Natural killer cell treated with Interleukin-12 subunit alpha and Interleukin-12 subunit beta and Interleukin-15 and Interleukin-18, amount 100 ng/mL, for 72 hours (primary cell): Measurements from ENCODE around the gene ZFHX2. TPM values are rescaled to one million over a fixed set of nuclear protein-coding genes. Genes with fewer than 3 reads are reported as not detected.
"Not testable (repeated sequence)": the region's sequence is repeated elsewhere in the genome, so short reads cannot be mapped to it uniquely, and the experiment has no call there.

Experiments
- ATAC-seq, 2 donors: fragments of 150-1000 bp; cut with Tn5 transposase in 1 of 2; sonication (Bioruptor Pico), chemical (Tn5 transposase) in 1 of 2; 2 replicates each; pipeline ENCODE4 v1.10.0; 2021
- DNase-seq: peaks from one replicate; pipeline ENCODE4 v3.0.0; 2022; ENCODE audit warnings: low spot score
- H3K27ac Mint-ChIP-seq, 2 donors: 1 replicate in 1 of 2; 2 replicates in 1 of 2; pipeline ENCODE4 v1.8.0; 2022; ENCODE audit warnings: mixed read lengths in 2 of 2, mild to moderate bottlenecking in 1 of 2, moderate library complexity in 1 of 2
- H3K27me3 Mint-ChIP-seq, 2 donors: 1 replicate in 1 of 2; 2 replicates in 1 of 2; pipeline ENCODE4 v1.8.0; 2022; ENCODE audit warnings: mixed read lengths in 2 of 2
- H3K36me3 Mint-ChIP-seq: one replicate; pipeline ENCODE4 v1.8.0; 2022; ENCODE audit warnings: mixed read lengths
- H3K4me1 Mint-ChIP-seq, 2 donors: 1 replicate in 1 of 2; 2 replicates in 1 of 2; pipeline ENCODE4 v1.8.0; 2022; ENCODE audit warnings: low read depth in 2 of 2, mixed read lengths in 2 of 2, mild to moderate bottlenecking in 1 of 2
- H3K4me3 Mint-ChIP-seq: one replicate; pipeline ENCODE4 v1.8.0; 2022; ENCODE audit warnings: mixed read lengths
- H3K9me3 Mint-ChIP-seq: 2 replicates; pipeline ENCODE4 v1.8.0; 2022; ENCODE audit warnings: mixed read lengths
- total RNA-seq, 2 donors: library from RNA; stranded (reverse); gene quantifications; one replicate each; pipeline ENCODE4 v1.2.3, GENCODE V29; 2022

Gene ZFHX2
- total RNA-seq, 2 donors from 2014 or later, result 2.8 to 4.9 TPM

DNA sequence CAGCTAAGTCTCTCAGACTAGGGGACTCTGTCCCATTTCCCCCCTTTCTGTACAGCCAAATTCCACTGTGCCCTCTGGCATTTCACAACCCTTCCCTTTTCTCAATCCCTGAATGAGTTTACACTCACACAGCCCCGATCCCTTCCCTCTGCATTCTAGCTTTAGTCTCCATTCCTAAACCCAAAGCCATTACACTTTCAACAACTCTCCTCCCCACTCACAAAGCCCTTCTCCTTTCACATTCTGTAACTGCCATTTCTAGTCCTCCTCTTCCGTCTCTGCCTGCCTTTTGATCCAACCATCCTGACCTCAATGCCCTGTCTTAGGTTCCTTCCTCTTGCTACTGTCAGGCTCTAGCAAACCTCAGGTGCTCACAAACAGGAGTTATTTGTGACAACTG is 3.6 kb downstream of the ZFHX2 start:
- H3K36me3 Mint-ChIP-seq, result no peaks in the 10 kb centered on the region
- DNase-seq (no peak), ATAC-seq (no peak)
- no peak overlapping the region for H3K4me3 Mint-ChIP-seq
- no peaks in the 10 kb centered on the region for H3K27me3 Mint-ChIP-seq
- no peaks in the 10 kb centered on the region for H3K9me3 Mint-ChIP-seq
- H3K27ac Mint-ChIP-seq, result no peak overlapping the region
- peaks cover 6 to 7% of the 10 kb centered on the region in 2 donors for H3K4me1 Mint-ChIP-seq

DNA sequence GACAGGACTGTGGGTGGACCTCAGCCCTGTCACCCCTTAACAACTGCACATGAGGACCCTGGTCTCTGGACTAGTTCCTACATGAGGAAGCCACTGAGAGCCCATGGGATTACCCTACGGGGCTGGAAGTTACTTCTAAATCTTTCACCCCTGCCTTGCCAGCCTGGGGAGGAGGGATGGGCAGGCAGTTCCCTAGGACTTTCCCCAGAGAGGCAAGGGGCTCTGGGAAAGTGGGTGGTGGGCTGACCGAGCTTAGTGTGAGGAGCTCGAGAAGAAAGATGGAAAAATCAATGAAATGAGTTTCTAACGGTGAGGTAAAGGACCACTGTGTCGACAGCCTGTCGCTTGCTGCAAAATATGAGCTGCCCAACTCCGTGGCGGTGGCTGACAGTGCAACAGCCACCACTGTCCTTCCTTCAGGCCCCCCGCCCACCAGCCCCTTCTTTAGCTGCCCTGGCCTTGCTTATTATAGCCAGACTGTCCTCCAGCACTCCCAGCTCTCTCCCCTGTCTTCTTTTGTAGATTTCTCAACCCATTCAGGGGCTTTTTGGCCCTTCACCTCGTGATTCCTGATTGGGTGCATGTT is 5.0 kb downstream of the ZFHX2 start:
- Mint-ChIP-seq H3K4me1 (peaks cover 0 to 4% of the 10 kb centered on the region in 2 donors), H3K36me3 (no peaks in the 10 kb centered on the region), H3K4me3 (no peak overlapping the region), H3K27ac (no peak overlapping the region), H3K9me3 (no peaks in the 10 kb centered on the region), H3K27me3 (no peaks in the 10 kb centered on the region)
- no peak for ATAC-seq
- no peak for DNase-seq

DNA sequence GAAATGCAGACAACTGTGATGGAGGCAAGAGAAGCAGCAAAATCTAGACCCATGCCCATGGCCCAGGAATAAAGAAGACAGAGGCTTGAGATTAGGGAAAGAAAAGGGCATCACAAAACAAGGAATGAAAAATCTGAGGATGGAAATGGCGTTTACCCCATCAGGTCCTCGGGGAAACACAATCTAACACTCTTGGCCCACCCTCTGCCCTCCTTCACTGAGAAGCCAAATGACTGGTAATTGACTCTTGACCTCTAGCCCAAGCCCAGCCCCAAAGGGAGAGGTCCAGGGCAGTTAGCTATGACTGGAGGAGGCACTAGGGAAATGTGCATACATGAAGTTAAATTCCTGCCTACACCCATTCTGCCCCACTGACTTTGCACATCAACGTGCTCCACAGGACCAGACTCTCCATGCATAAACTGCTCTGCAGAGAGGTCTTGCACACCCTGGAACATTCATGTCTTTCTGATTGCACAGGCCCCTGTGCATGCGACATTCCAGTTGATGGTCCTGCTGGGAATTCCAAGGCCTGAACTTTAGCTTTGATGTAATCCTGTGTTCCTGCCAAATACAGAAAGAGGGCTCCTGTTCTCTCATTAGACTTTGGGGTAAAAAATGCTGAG is 5.7 kb downstream of the ZFHX2 start:
- ATAC-seq, result no peak
- H3K36me3 Mint-ChIP-seq, result no peaks in the 10 kb centered on the region
- H3K27ac Mint-ChIP-seq, result no peak overlapping the region
- H3K9me3 Mint-ChIP-seq, result no peaks in the 10 kb centered on the region
- no peaks in the 10 kb centered on the region for H3K27me3 Mint-ChIP-seq
- peaks cover 0 to 4% of the 10 kb centered on the region in 2 donors for H3K4me1 Mint-ChIP-seq
- DNase-seq, result no peak
- no peak overlapping the region for H3K4me3 Mint-ChIP-seq

DNA sequence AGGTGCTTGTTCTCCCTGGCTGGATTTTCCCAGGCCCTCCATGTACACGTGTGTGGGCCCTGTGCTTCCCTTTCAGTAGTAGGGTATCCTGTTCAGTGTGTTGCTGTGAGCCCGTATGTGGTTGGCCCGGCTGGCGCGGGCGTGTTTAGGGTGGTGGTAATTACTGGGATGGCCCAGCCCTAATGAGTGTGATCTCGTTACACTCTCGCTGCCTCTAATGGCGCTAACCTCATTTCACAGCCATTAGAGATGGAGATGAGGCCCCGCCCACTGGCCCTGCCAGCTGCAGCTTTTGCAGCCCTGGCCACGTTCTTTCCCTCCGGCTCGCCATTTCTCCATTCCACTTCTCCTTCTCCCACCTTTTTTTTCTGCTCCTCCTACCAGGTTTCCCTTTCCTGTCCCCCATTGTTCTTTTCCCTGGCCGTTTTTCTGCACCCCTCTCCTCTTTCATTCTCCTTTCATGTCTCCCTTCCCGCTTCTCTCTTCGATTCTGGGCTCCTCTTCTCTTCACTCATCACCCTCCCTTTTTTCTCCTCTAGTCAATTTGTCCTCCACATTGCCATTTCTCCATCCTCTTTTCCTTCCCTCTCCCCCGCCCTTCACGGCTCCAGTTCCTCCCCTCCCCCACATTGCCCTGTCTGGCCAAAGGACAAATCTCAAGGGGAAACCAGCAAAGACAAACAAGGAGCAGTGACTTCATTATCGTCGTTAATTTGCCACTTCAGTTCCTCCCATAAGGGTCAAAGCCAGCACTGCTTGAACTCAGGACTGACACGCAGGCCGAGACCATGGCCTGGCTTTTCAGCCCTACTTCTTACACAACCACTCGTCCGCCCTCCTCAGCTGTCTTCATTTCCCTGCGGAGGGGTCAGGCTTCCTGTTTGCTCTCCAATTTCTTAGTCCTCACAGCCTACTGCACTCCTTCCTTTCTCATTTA is 6.8 kb downstream of the ZFHX2 start:
- Mint-ChIP-seq H3K27me3 (no peaks in the 10 kb centered on the region), H3K27ac (no peak overlapping the region), H3K4me3 (no peak overlapping the region), H3K9me3 (no peaks in the 10 kb centered on the region), H3K36me3 (no peaks in the 10 kb centered on the region), H3K4me1 (peaks cover 0 to 4% of the 10 kb centered on the region in 2 donors)
- ATAC-seq, result no peak
- DNase-seq, result no peak

DNA sequence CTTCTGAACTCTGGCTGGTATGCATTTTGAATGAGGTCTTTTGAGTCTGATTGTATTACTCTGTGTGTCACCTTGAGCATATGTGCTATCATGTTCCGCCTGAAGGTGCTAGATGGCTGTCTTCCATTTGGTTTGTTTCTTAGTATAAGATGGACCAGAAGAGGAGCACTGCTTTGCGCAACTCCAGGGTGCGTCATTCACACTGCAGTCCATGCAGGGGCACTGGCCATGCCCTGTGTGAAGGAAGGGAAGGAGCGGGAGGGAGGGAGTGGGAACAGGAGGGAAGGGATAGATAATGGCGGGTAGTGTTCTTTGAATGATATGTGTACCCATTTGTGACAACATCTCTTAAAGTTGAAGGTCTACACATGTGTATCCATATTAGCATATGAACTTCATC is 8.2 kb downstream of the ZFHX2 start:
- Mint-ChIP-seq H3K27ac (no peak overlapping the region), H3K9me3 (no peaks in the 10 kb centered on the region), H3K4me3 (no peak overlapping the region), H3K4me1 (peaks cover 0 to 6% of the 10 kb centered on the region in 2 donors), H3K36me3 (no peaks in the 10 kb centered on the region), H3K27me3 (no peaks in the 10 kb centered on the region)
- no peak for DNase-seq
- ATAC-seq, result no peak

DNA sequence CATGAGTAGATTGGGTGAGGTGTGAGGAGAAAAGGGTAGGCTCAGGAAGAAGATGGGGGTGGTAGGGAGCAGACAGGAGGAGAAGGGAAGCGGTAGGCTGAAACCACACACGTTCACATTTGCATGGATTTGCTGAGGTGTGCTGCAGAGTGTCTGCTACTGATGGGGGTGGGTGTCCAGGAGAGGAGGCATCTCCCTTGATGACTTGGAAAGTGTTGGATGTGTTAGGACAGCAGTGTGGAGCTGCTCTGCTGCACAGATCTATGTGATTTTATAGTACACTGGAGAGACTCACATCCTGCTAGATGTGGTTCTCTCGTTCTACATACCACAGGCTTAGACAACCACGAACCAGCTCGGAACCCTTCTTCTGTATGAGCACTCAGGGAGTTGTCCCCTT is 9.3 kb downstream of the ZFHX2 start:
- ATAC-seq (no peak), DNase-seq (no peak)
- H3K27me3 Mint-ChIP-seq, result no peaks in the 10 kb centered on the region
- peaks cover 0 to 6% of the 10 kb centered on the region in 2 donors for H3K4me1 Mint-ChIP-seq
- H3K36me3 Mint-ChIP-seq, result no peaks in the 10 kb centered on the region
- no peak overlapping the region for H3K4me3 Mint-ChIP-seq
- H3K9me3 Mint-ChIP-seq, result no peaks in the 10 kb centered on the region
- H3K27ac Mint-ChIP-seq, result no peak overlapping the region

DNA sequence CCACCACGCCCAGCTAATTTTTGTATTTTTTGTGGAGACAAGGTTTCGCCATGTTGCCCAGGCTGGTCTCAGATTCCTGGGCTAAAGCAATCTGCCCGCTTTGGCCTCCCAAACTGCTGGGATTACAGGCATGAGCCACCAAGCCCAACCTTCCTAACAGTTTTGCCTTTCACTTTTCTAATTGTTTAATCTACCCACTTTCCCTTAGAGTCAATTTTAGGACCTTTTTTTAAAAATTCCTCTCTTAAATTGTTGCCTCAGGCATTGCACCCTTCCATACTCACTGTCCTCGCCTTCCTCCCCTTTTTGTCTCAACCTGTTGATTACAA is 11.5 kb downstream of the ZFHX2 start:
- DNase-seq, result no peak
- no peaks in the 10 kb centered on the region for H3K36me3 Mint-ChIP-seq
- H3K27me3 Mint-ChIP-seq, result no peaks in the 10 kb centered on the region
- H3K27ac Mint-ChIP-seq, result no peak overlapping the region
- no peaks in the 10 kb centered on the region for H3K9me3 Mint-ChIP-seq
- no peak overlapping the region for H3K4me3 Mint-ChIP-seq
- no peak for ATAC-seq
- peaks cover 0 to 2% of the 10 kb centered on the region in 2 donors for H3K4me1 Mint-ChIP-seq

DNA sequence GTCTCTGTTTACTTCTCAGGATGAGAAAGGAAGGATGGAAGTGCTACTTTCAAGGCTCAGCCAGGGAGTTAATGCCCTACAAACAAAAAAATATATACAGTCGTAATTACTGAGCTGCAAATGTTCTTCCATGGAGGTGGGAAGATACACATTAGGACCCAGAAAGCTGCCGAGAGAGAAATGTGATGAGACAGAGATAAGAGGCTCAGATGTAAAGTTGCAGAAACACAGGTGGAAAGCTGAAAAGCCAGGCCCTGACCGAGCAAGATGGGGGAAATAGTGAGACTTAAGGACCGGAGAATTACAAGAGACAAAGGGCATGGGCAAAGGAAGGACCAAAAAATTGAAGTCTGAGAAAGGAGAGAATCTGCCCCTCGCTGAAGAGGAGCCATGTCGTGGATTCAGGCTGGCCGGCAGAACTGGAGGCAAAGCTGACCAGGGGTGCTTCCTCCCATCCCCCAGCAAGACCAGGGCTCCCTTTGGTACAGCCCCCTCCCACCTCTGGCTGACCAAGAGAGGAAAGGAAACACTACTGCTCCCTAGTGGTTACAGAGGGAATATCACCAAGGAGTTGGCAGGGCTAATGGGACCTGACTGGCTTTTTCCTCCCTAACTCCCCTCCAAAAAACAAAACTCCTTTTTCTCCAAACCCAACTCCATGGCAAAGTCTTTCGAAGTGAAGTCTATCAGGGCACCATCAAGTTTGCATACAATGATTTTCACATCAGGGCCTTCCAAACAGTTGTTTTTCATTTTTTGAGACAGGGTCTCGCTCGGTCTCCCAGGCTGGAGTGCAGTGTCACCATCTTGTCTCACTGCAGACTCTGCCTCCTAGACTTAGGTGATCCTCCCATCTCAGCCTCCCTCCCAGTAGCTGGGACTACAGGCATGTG is 12.1 kb downstream of the ZFHX2 start:
- no peaks in the 10 kb centered on the region for H3K9me3 Mint-ChIP-seq
- H3K27me3 Mint-ChIP-seq, result no peaks in the 10 kb centered on the region
- H3K36me3 Mint-ChIP-seq, result no peaks in the 10 kb centered on the region
- DNase-seq (no peak), ATAC-seq (peak; percentile 69 to 78)
- no peak overlapping the region for H3K4me3 Mint-ChIP-seq
- no peak overlapping the region for H3K27ac Mint-ChIP-seq
- peaks cover 0 to 2% of the 10 kb centered on the region in 2 donors for H3K4me1 Mint-ChIP-seq

DNA sequence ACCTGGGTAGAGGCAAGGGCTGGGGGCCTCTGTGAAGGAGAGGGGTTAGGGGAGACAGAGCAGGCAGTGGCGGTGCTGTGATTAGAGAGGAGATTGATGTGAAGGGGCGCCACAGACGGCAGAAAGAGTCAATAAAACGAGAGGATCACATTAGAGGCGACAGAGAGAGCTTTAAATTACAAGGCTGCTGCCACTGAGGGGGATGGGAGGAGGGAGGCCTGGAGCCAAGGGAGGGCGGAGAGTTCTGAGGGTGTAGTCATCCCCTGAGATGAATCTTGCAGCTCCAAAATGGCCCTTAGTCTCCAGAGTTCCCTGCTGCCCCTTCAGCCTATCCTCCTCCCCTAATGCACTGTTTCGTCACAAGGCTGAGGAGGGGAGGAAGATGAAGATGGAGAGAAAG is 12.8 kb downstream of the ZFHX2 start:
- DNase-seq (no peak), ATAC-seq (no peak)
- Mint-ChIP-seq H3K36me3 (no peaks in the 10 kb centered on the region), H3K4me3 (no peak overlapping the region), H3K27ac (no peak overlapping the region), H3K9me3 (no peaks in the 10 kb centered on the region), H3K4me1 (peaks cover 0 to 2% of the 10 kb centered on the region in 2 donors), H3K27me3 (no peaks in the 10 kb centered on the region)

GRCh38 chr14:23538050-23538718 is 13.4 kb downstream of the ZFHX2 start:
- no peak overlapping the region for H3K4me3 Mint-ChIP-seq
- H3K36me3 Mint-ChIP-seq, result no peaks in the 10 kb centered on the region
- H3K27me3 Mint-ChIP-seq, result no peaks in the 10 kb centered on the region
- H3K4me1 Mint-ChIP-seq, result peaks cover 0 to 2% of the 10 kb centered on the region in 2 donors
- no peak overlapping the region for H3K27ac Mint-ChIP-seq
- no peaks in the 10 kb centered on the region for H3K9me3 Mint-ChIP-seq
- no peak for DNase-seq
- ATAC-seq, result no peak

- no peaks in the 10 kb centered on the region for H3K27me3 Mint-ChIP-seq
- no peak overlapping the region for H3K27ac Mint-ChIP-seq
- H3K4me3 Mint-ChIP-seq, result no peak overlapping the region
- H3K9me3 Mint-ChIP-seq, result no peaks in the 10 kb centered on the region
- no peaks in the 10 kb centered on the region for H3K36me3 Mint-ChIP-seq
- DNase-seq (no peak), ATAC-seq (peak in 1 of 2 donors; percentile 25)
- peaks cover 0 to 2% of the 10 kb centered on the region in 2 donors for H3K4me1 Mint-ChIP-seq
Observed at GRCh38 chr14:23537351-23538049, 14.1 kb downstream of the ZFHX2 start.

DNA sequence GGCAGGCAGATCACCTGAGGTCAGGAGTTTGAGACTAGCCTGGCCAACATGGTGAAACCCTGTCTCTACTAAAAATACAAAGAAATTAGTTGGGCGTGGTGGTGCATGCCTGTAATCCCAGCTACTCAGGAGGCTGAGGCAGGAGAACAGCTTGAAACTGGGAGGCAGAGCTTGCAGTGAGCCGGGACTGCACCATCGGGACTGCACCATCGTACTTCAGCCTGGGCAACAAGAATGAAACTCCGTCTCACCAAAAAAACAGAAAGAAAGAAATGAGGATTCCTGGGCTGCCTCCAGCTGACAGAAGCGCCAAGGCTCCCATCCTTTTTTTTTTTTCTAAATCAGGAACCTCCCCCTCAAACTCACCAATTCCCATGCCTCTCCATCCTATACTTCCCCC is 14.7 kb downstream of the ZFHX2 start:
- not testable (repeated sequence) for DNase-seq, ATAC-seq, H3K27me3 Mint-ChIP-seq, H3K4me3 Mint-ChIP-seq, H3K36me3 Mint-ChIP-seq, H3K4me1 Mint-ChIP-seq, H3K9me3 Mint-ChIP-seq, H3K27ac Mint-ChIP-seq

DNA sequence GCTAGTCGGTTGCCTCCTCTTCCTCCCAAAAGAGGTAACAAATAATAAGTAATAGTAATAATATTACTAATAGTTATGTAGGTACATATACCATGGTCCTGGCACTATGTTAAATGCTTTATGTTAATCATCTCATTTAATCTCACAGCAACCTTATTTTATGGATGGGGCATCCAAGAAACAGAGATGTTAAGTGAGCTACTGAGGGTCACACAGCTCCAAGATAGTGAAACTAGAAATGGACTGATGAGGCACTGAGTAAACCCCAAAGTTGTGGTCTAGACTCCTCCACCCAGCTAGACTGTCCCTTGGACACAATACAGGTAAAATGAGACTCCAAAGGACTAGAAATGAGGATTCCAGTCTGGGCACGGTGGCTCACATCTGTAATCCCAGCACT is 15.1 kb downstream of the ZFHX2 start:
- ATAC-seq, result no peak
- no peaks in the 10 kb centered on the region for H3K36me3 Mint-ChIP-seq
- H3K4me3 Mint-ChIP-seq, result no peak overlapping the region
- no peak overlapping the region for H3K27ac Mint-ChIP-seq
- no peak for DNase-seq
- H3K27me3 Mint-ChIP-seq, result no peaks in the 10 kb centered on the region
- H3K9me3 Mint-ChIP-seq, result no peaks in the 10 kb centered on the region
- peaks cover 0 to 2% of the 10 kb centered on the region in 2 donors for H3K4me1 Mint-ChIP-seq
